HG03442 (cell line): ENCODE measurements around the gene RWDD2A.
"Not testable (repeated sequence)": the region's sequence is repeated elsewhere in the genome, so short reads cannot be mapped to it uniquely, and the experiment has no call there.

Source experiments
- ATAC-seq: cut with Tn5 transposase; IDR thresholded peaks from one replicate; pipeline ENCODE4 v1.9.1; 2021; ENCODE audit warnings: mild to moderate bottlenecking, moderate library complexity; ENCODE audit not compliant: unreplicated experiment

The RWDD2A gene

GRCh38 chr6:83192871-83193746, at the start of gene RWDD2A, which contains the start of gene PGM3:
Gene RWDD2A, plus strand, starts transcription at chr6:83193357. Its CDS starts 1,095 bp downstream, at chr6:83194452.
Gene PGM3, minus strand, starts transcription at chr6:83193265. Its CDS starts 2,253 bp downstream, at chr6:83191012.
- peak; percentile 97 for ATAC-seq

- ATAC-seq: no peak
Observed at GRCh38 chr6:83151114-83151513, 42.0 kb upstream of the RWDD2A start.

- ATAC-seq: no peak
Observed at GRCh38 chr6:83152913-83153312, 40.2 kb upstream of the RWDD2A start.

GRCh38 chr6:83153883-83154521, 39.2 kb upstream of the RWDD2A start:
- ATAC-seq: no peak

- ATAC-seq: no peak
Observed at GRCh38 chr6:83155794-83156193, 37.4 kb upstream of the RWDD2A start.

GRCh38 chr6:83160167-83160566, 33.0 kb upstream of the RWDD2A start:
- ATAC-seq: no peak

- ATAC-seq: no peak
Observed at GRCh38 chr6:83167726-83168278, 25.4 kb upstream of the RWDD2A start.

GRCh38 chr6:83168556-83168955, 24.6 kb upstream of the RWDD2A start:
- ATAC-seq: no peak

- ATAC-seq: no peak
Observed at GRCh38 chr6:83169106-83169505, 24.1 kb upstream of the RWDD2A start.

GRCh38 chr6:83169511-83169910, 23.6 kb upstream of the RWDD2A start:
- ATAC-seq: no peak

- no peak for ATAC-seq
Observed at GRCh38 chr6:83176246-83176645, 16.9 kb upstream of the RWDD2A start.

GRCh38 chr6:83180426-83180950, 12.7 kb upstream of the RWDD2A start:
- ATAC-seq: no peak

GRCh38 chr6:83182114-83182513, 11.0 kb upstream of the RWDD2A start:
- no peak for ATAC-seq

GRCh38 chr6:83183082-83183828, 9.9 kb upstream of the RWDD2A start:
- no peak for ATAC-seq

GRCh38 chr6:83185096-83185495, 8.1 kb upstream of the RWDD2A start:
- no peak for ATAC-seq

GRCh38 chr6:83188501-83188900, 4.7 kb upstream of the RWDD2A start:
- ATAC-seq: no peak

GRCh38 chr6:83190626-83191025, 2.5 kb upstream of the RWDD2A start:
- no peak for ATAC-seq

- ATAC-seq: not testable (repeated sequence)
Observed at GRCh38 chr6:83191974-83192373, 1.2 kb upstream of the RWDD2A start.

GRCh38 chr6:83192456-83192855, 701 bp upstream of the RWDD2A start:
- no peak for ATAC-seq

GRCh38 chr6:83193747-83194566, 800 bp downstream of the RWDD2A start:
- peak; percentile 20 for ATAC-seq
